GM12801 (cell line): Measurements from ENCODE around the gene CHRNB4.

ENCODE experiments used
- CTCF ChIP-seq: IDR thresholded peaks from one replicate; pipeline ENCODE4 v1.5.1; 2011; ENCODE audit warnings: control low read depth; ENCODE audit not compliant: insufficient read length; ENCODE audit errors: extremely low read depth

Gene CHRNB4

GRCh38 chr15:78651930-78652615 lies 11.1 kb upstream of the CHRNB4 start:
- TF ChIP-seq CTCF = no peak

- TF ChIP-seq CTCF = no peak
These were observed 10.0 kb upstream of the CHRNB4 start for GRCh38 chr15:78651007-78651406.

DNA sequence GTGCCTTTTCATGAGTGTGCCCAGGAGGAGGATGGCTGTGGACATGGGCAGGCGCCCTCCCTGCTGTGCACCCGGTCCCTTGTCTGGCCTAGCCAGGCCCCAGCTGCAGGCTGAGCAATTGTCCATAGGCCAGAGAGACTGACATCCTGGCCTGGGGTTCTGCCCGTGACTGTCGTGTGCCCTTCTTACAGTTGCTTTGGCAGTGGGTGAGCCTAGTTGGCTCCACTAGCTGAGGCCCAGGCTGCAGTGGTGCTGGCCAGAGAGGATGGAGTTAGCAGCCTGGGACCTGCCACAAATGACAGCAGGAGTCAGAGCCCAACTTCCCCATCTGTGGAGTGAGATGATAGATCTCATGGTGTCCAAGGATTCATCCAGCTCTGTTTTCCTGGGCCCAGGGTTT lies 9.0 kb upstream of the CHRNB4 start:
- TF ChIP-seq CTCF = no peak

DNA sequence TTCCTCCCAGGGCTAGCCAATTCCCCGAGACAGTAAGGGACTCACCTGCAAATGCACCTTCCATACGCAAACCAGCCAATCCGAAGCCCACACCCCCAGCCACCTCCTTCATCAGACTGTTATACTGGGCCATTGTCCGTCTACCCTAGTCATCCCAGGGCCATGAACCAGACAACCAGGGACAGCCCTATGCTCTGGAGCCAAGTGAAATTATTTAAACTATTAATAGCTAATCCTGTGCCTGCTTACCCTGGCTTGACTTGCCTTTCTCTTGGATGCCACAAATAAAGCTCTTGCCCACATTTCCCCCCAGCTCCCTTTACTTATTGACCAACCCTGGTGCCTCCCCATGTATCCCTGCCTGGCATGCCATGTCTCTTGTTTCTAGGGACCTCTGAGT lies 4.0 kb upstream of the CHRNB4 start:
- TF ChIP-seq CTCF = no peak

DNA sequence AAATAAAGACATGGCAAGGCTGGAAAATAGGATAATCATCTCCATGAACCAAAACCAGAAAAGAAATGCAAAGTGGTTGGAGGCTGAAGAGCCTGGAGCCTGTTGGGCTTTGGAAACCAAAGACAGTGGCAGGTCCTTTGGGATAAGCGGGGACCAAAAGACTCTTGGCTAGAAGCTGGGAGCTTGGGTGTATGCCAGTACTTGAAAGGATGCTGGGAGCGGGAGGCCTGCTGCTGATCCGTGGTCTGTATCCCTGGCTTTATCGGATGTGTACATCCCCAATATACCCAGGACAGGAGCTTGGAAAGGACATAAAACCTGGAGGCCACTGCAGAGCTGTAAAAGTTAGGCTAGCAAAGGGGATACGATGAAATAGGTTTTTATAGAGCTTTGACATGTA lies 1.3 kb upstream of the CHRNB4 start:
- TF ChIP-seq CTCF = no peak

- TF ChIP-seq CTCF = no peak
These were observed 802 bp upstream of the CHRNB4 start for GRCh38 chr15:78641749-78642275.

DNA sequence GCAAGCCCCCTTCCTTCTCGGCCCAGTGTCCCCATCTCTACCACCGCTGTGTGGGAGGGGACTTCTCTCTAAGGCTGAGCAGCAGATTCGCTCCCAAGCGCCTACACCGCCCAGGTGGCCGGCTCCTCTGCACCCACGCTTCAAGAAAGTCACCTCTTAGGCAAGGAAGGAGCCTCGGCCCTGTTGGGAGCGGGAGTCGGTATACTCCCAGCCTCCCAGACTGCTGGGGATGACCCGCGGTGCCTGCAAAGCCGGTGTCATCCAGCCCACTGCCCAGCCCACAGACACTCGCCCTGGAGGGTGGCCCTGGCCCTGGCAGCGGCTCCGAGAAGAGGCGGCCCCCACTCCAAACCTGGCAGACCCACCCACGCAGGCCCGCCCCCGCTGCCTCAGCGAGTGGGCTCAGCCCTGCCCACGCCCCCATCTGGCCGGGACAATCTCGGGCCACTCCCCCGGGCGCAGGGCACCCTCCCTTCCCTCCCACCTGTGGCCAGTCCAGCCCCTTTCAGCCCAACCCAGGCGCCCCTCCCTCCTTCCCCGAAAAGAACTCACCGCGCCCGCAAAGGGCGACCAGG lies 396 bp downstream of the CHRNB4 start:
- TF ChIP-seq CTCF = no peak
